Natural killer cell (primary cell): Measurements from ENCODE around the gene SIGLEC6. TPM values are rescaled to one million over a fixed set of nuclear protein-coding genes. Genes with fewer than 3 reads are reported as not detected.

Experiments used
- ATAC-seq, 3 donors: fragments of 150-1000 bp in 2 of 3; fragments of 200-7000 bp in 1 of 3; cut with Tn5 transposase; 1 replicate in 1 of 3; 2 replicates in 2 of 3; pipeline ENCODE4 v1.10.0; 2021; ENCODE audit warnings: mild to moderate bottlenecking in 2 of 3, moderate library complexity in 2 of 3
- DNase-seq, 2 donors: peaks; one replicate each; pipeline versions ENCODE4 v3.0.0 to v3.0.0-alpha.2; 2013 to 2021; ENCODE audit warnings: mixed read lengths in 1 of 2
- H3K27ac ChIP-seq: one replicate; pipeline ENCODE4 v1.5.1; 2013; ENCODE audit warnings: mild to moderate bottlenecking, low read length
- H3K27me3 ChIP-seq: one replicate; pipeline ENCODE4 v1.6.1; 2013; ENCODE audit warnings: low read length; ENCODE audit not compliant: control insufficient read depth, insufficient read depth
- H3K36me3 ChIP-seq: one replicate; pipeline ENCODE4 v1.6.1; 2013; ENCODE audit warnings: low read length; ENCODE audit not compliant: control insufficient read depth, insufficient read depth
- H3K4me1 ChIP-seq: one replicate; pipeline ENCODE4 v1.6.1; 2013; ENCODE audit warnings: low read length; ENCODE audit not compliant: control insufficient read depth, insufficient read depth
- H3K4me3 ChIP-seq: one replicate; pipeline ENCODE4 v1.5.1; 2013; ENCODE audit warnings: low read length
- H3K9me3 ChIP-seq: one replicate; pipeline ENCODE4 v1.6.1; 2013; ENCODE audit warnings: low read length; ENCODE audit not compliant: control insufficient read depth, insufficient read depth
- H3K27ac Mint-ChIP-seq, 2 donors: one replicate each; pipeline ENCODE4 v1.8.0; 2022; ENCODE audit warnings: mild to moderate bottlenecking in 2 of 2, mixed read lengths in 2 of 2, moderate library complexity in 1 of 2
- H3K27me3 Mint-ChIP-seq, 2 donors: one replicate each; pipeline ENCODE4 v1.8.0; 2022; ENCODE audit warnings: low read depth in 2 of 2, mixed read lengths in 2 of 2
- H3K36me3 Mint-ChIP-seq: one replicate; pipeline ENCODE4 v1.8.0; 2022; ENCODE audit warnings: mixed read lengths
- H3K4me1 Mint-ChIP-seq, 2 donors: one replicate each; pipeline ENCODE4 v1.8.0; 2022; ENCODE audit warnings: mixed read lengths in 2 of 2
- H3K4me3 Mint-ChIP-seq: one replicate; pipeline ENCODE4 v1.8.0; 2022; ENCODE audit warnings: mild to moderate bottlenecking, moderate library complexity, mixed read lengths
- H3K9me3 Mint-ChIP-seq, 2 donors: one replicate each; pipeline ENCODE4 v1.8.0; 2022; ENCODE audit warnings: mixed read lengths in 2 of 2
- CTCF ChIP-seq: fragments of 200-600 bp; IDR thresholded peaks from one replicate; pipeline ENCODE4 v1.8.0; 2022; ENCODE audit warnings: antibody characterized with exemption
- WGBS: methylation state at CpG from one replicate; pipeline ENCODE4 v1.1.7; 2013; ENCODE audit warnings: missing lambda C conversion rate; ENCODE audit not compliant: insufficient coverage; 5-methylcytosine and 5-hydroxymethylcytosine counted together
- intact Hi-C: fragments of 100-400 bp; cut with micrococcal nuclease; formaldehyde crosslinking; loops from one replicate; pipeline ENCODE4 v1.14.2; 2022
- total RNA-seq, 4 donors: library from RNA; stranded (reverse); fragments of 120-200 nt in 1 of 4; gene quantifications; one replicate each; pipeline versions ENCODE4 v1.2.3 to v1.2.4, GENCODE V29; 2013 to 2022

SIGLEC6 gene
- total RNA-seq, 3 donors from 2014 or later (not counting 1 experiment from before 2014, with no cell fraction given) = 0.25 to 2.4 (median 0.59) TPM

GRCh38 chr19:51544038-51544437 is 12.6 kb upstream of the SIGLEC6 start:
- ATAC-seq (no peak), DNase-seq (no peak)
- no peak for TF ChIP-seq CTCF
- Mint-ChIP-seq H3K4me1 (peaks cover 3 to 19% of the 10 kb centered on the region in 2 donors), H3K27me3 (peaks cover 18 to 25% of the 10 kb centered on the region in 2 donors), H3K4me3 (no peak overlapping the region), H3K27ac (no peak overlapping the region), H3K36me3 (no peaks in the 10 kb centered on the region), H3K9me3 (no peaks in the 10 kb centered on the region)
- Histone ChIP-seq H3K27me3 (no peaks in the 10 kb centered on the region), H3K27ac (no peak overlapping the region), H3K4me1 (peaks cover 23% of the 10 kb centered on the region), H3K9me3 (no peaks in the 10 kb centered on the region), H3K36me3 (no peaks in the 10 kb centered on the region), H3K4me3 (no peak overlapping the region)
- WGBS = 88% methylated on average over 6 of the region's 6 CpGs
- intact Hi-C loops = no loop called here

GRCh38 chr19:51542699-51543098 is 11.2 kb upstream of the SIGLEC6 start:
- intact Hi-C loops = no loop called here
- Mint-ChIP-seq H3K27me3 (peaks cover 21 to 33% of the 10 kb centered on the region in 2 donors), H3K9me3 (no peaks in the 10 kb centered on the region)

GRCh38 chr19:51541458-51542357 is 10.2 kb upstream of the SIGLEC6 start:
- Histone ChIP-seq H3K27ac (no peak overlapping the region), H3K27me3 (peaks cover 3% of the 10 kb centered on the region), H3K36me3 (no peaks in the 10 kb centered on the region), H3K4me3 (no peak overlapping the region), H3K4me1 (peaks cover 8% of the 10 kb centered on the region), H3K9me3 (no peaks in the 10 kb centered on the region)
- ATAC-seq (no peak), DNase-seq (no peak)
- Mint-ChIP-seq H3K9me3 (no peaks in the 10 kb centered on the region), H3K4me3 (no peak overlapping the region), H3K4me1 (peaks cover 0 to 6% of the 10 kb centered on the region in 2 donors), H3K27me3 (peaks cover 27 to 33% of the 10 kb centered on the region in 2 donors), H3K27ac (no peak overlapping the region), H3K36me3 (peaks cover under 1% of the 10 kb centered on the region)
- intact Hi-C loops = no loop called here
- no peak for TF ChIP-seq CTCF
- WGBS = 80% methylated on average over 10 of the region's 10 CpGs

More at GRCh38 chr19:51542699-51543098, 11.2 kb upstream of the SIGLEC6 start:
- H3K27ac Mint-ChIP-seq = no peak overlapping the region
- H3K4me3 Mint-ChIP-seq = no peak overlapping the region
- H3K27me3 ChIP-seq = peaks cover 3% of the 10 kb centered on the region
- no peaks in the 10 kb centered on the region for H3K36me3 Mint-ChIP-seq
- H3K36me3 ChIP-seq = no peaks in the 10 kb centered on the region
- no peak overlapping the region for H3K27ac ChIP-seq
- no peak overlapping the region for H3K4me3 ChIP-seq
- ATAC-seq (no peak), DNase-seq (no peak)
- no peak for TF ChIP-seq CTCF
- H3K9me3 ChIP-seq = no peaks in the 10 kb centered on the region
- WGBS = 79% methylated on average over 5 of the region's 5 CpGs
- H3K4me1 Mint-ChIP-seq = peaks cover 0 to 10% of the 10 kb centered on the region in 2 donors
- peaks cover 16% of the 10 kb centered on the region for H3K4me1 ChIP-seq
